Thymus (tissue), 11 donors: Measurements from ENCODE around the gene OR4C5. TPM values are rescaled to one million over a fixed set of nuclear protein-coding genes. Genes with fewer than 3 reads are reported as not detected.
"Not testable (repeated sequence)": the region's sequence is repeated elsewhere in the genome, so short reads cannot be mapped to it uniquely, and the experiment has no call there.

Experiments used
- DNase-seq, 9 donors: peaks; one replicate each; pipeline ENCODE4 v3.0.0-alpha.2; 2013; ENCODE audit warnings: low spot score in 9 of 9, low read depth in 6 of 9, missing footprints in 1 of 9
- H3K27ac ChIP-seq, 2 donors: one replicate each; pipeline ENCODE4 v1.5.1; 2013; ENCODE audit warnings: control low read depth in 1 of 2, low read depth in 1 of 2, low read length in 1 of 2, mild to moderate bottlenecking in 1 of 2, moderate library complexity in 1 of 2
- H3K27me3 ChIP-seq, 2 donors: one replicate each; pipeline ENCODE4 v1.5.1; 2013; ENCODE audit warnings: low read length in 1 of 2; ENCODE audit not compliant: control insufficient read depth in 2 of 2, insufficient read depth in 1 of 2
- H3K36me3 ChIP-seq, 2 donors: one replicate each; pipeline ENCODE4 v1.5.1; 2013; ENCODE audit warnings: low read length in 1 of 2, mild to moderate bottlenecking in 1 of 2, moderate library complexity in 1 of 2; ENCODE audit not compliant: control insufficient read depth in 2 of 2, insufficient read depth in 2 of 2
- H3K4me1 ChIP-seq, 2 donors: one replicate each; pipeline ENCODE4 v1.5.1; 2013; ENCODE audit warnings: low read length in 2 of 2; ENCODE audit not compliant: control insufficient read depth in 2 of 2, insufficient read depth in 2 of 2
- H3K4me3 ChIP-seq, 2 donors: one replicate each; pipeline ENCODE4 v1.5.1; 2013; ENCODE audit warnings: low read length in 2 of 2, control low read depth in 1 of 2, mild to moderate bottlenecking in 1 of 2
- H3K9me3 ChIP-seq, 2 donors: one replicate each; pipeline ENCODE4 v1.5.1; 2013; ENCODE audit warnings: low read length in 1 of 2, mild to moderate bottlenecking in 1 of 2; ENCODE audit not compliant: control insufficient read depth in 2 of 2, insufficient read depth in 1 of 2
- WGBS: extraction: QIAGEN DNeasy Blood & Tissue Kit; methylation state at CpG from one replicate; pipeline ENCODE4 v1.1.7; 2013; 5-methylcytosine and 5-hydroxymethylcytosine counted together
- polyA plus RNA-seq: library from polyadenylated mRNA; stranded (reverse); fragments of 200-250 nt; gene quantifications from one replicate; pipeline ENCODE4 v1.2.3, GENCODE V29; 2013
- total RNA-seq: library from RNA; stranded (reverse); fragments of 120-200 nt; gene quantifications from one replicate; pipeline ENCODE4 v1.2.4, GENCODE V29; 2013
- donor health status: healthy.

Gene OR4C5
- total and polyA plus RNA-seq, 2 donors = not detected

- not testable (repeated sequence) for H3K9me3 ChIP-seq, H3K27me3 ChIP-seq, H3K4me1 ChIP-seq, DNase-seq, H3K4me3 ChIP-seq, H3K27ac ChIP-seq, H3K36me3 ChIP-seq
Observed at GRCh38 chr11:48324620-48325019, 41.6 kb downstream of the OR4C5 start, which contains the start of gene OR4C3. OR4C3 (plus strand) TSS chr11:48324920; CDS start chr11:48325022, 102 bp downstream.

- DNase-seq, H3K4me1 ChIP-seq, H3K4me3 ChIP-seq, H3K27me3 ChIP-seq, H3K36me3 ChIP-seq, H3K9me3 ChIP-seq, H3K27ac ChIP-seq: not testable (repeated sequence)
- 86% methylated on average over 2 of the region's 2 CpGs for WGBS
Observed at GRCh38 chr11:48319813-48320212, 46.5 kb downstream of the OR4C5 start.

Other genes with a start within 250 kb of the OR4C5 start
- not detected for gene OR4B1, start 149.7 kb downstream of the OR4C5 start, total RNA-seq
- gene OR4B1, start 149.7 kb downstream of the OR4C5 start, polyA plus RNA-seq = 0.02 TPM
- gene OR4X2, start 121.4 kb downstream of the OR4C5 start, total RNA-seq = not detected
- gene OR4X2, start 121.4 kb downstream of the OR4C5 start, polyA plus RNA-seq = 0.07 TPM
- gene OR4X1, start 102.6 kb downstream of the OR4C5 start, total RNA-seq = not detected
- 0.05 TPM for gene OR4X1, start 102.6 kb downstream of the OR4C5 start, polyA plus RNA-seq
- gene OR4S1, start 60.2 kb downstream of the OR4C5 start, total RNA-seq = not detected
- gene OR4S1, start 60.2 kb downstream of the OR4C5 start, polyA plus RNA-seq = not detected
- not detected for gene OR4C3, start 41.5 kb downstream of the OR4C5 start, total RNA-seq
- gene OR4C3, start 41.5 kb downstream of the OR4C5 start, polyA plus RNA-seq = not detected
- not detected for gene OR4A47, start 122.3 kb upstream of the OR4C5 start, total RNA-seq
- not detected for gene OR4A47, start 122.3 kb upstream of the OR4C5 start, polyA plus RNA-seq